ENCODE results near the gene ITPR2.

DNA sequence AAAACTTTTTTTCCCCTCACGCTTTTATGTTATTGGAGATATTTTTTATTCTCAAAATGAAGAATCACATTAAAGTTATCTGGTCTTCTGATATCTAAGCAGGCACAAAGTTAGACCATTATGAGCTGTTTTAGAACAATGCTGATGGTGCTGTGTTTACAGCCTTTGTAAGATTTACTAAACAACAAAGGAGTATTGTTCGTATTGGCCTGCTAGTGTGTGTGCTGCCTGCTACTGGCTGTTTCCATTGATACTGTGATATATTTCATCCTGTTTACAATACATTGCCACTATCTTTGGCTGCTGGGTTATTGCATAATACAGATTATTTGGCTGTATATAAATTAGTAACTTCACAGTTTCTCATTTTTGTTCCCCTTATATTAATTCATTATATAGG, 220.8 kb downstream of the ITPR2 start:
- TF ChIP-seq, protein P1, sequence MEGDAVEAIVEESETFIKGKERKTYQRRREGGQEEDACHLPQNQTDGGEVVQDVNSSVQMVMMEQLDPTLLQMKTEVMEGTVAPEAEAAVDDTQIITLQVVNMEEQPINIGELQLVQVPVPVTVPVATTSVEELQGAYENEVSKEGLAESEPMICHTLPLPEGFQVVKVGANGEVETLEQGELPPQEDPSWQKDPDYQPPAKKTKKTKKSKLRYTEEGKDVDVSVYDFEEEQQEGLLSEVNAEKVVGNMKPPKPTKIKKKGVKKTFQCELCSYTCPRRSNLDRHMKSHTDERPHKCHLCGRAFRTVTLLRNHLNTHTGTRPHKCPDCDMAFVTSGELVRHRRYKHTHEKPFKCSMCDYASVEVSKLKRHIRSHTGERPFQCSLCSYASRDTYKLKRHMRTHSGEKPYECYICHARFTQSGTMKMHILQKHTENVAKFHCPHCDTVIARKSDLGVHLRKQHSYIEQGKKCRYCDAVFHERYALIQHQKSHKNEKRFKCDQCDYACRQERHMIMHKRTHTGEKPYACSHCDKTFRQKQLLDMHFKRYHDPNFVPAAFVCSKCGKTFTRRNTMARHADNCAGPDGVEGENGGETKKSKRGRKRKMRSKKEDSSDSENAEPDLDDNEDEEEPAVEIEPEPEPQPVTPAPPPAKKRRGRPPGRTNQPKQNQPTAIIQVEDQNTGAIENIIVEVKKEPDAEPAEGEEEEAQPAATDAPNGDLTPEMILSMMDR (IDR thresholded peaks at IDR 0.05), result no peak
- TF ChIP-seq POLR2A (IDR thresholded peaks at IDR 0.05), result no peak
